Activated CD4-positive, alpha-beta T cell treated with anti-CD3 and anti-CD28 coated beads, Interleukin-2, amount 50 U/mL, for 4 hours (primary cell): ENCODE results near the gene TMEM31.
"Not testable (repeated sequence)": the region's sequence is repeated elsewhere in the genome, so short reads cannot be mapped to it uniquely, and the experiment has no call there.

Experiments used
- DNase-seq, 2 experiments: peaks; one replicate each; pipeline ENCODE4 v3.0.0-alpha.2; 2020

TMEM31 gene

DNA sequence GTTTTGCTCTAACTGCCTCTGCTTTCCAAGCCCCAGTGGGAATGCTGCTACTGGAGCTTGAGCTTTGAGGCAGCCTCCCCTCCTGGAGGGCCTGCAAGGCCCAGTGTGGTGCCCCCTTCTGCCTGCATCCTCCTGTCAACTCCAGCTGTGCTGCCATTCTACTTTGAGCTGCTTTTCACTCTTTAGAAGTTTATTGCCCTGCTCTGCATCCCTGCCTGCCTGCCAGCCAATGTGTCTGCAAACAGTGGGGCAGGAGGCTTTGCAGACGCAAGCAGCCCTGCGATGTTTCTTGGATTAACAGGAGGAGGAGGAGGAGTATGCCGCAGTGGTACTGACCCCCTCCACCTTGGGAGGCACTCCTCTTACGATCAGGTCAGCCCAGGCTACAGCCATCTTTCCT lies 16.4 kb downstream of the TMEM31 start:
- DNase-seq, result no peak

DNA sequence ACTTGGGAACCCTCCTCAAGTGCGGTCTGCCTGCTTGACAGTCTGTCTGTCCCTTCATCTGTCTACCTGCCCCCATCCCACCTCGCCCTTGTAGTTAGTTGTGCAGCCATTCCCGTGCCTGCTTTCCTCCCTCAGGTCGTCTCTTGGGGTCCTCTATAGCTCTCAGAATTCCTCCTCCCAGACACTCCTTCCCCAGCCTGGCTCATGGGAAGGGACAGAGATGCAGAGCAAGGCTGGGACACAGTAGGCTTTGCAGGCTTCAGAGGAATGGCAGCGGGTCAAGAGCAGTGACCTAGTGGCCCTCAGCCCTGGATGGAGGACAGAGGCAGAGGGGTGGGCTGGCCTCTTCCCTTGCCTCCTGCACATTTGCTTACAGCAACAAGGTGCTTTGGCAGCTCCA lies 18.3 kb downstream of the TMEM31 start:
- DNase-seq, result no peak

DNA sequence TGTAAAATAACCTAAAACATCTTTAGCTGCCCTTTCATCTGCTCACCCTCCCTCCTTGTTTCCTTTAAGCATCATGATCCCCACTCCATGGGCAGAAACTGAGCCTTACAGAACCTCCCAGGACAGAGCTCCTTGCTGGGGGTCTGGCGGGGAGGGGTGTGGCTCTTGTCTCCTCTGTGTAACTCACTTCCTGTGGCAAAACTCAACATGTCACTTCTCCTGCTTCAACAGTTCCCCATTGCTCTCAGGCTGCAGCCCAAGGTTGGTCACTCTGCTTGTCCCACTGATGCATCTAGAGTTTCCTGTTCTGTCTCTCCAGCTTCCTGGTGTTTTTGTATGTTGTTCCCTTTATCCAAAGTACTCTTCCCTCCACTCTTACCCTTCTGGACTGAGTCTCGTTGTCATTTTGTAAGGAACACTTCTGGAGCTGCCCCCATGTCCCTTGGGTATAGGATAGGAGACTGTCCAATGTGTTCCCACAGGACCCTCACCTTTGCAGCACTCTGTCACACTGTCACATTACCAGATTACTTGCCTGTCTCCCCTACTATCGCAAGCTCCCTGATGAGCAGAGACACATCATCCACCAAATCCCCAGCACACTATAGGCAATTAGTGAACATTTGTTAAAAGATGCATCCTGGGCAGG lies 19.6 kb downstream of the TMEM31 start:
- no peak for DNase-seq

DNA sequence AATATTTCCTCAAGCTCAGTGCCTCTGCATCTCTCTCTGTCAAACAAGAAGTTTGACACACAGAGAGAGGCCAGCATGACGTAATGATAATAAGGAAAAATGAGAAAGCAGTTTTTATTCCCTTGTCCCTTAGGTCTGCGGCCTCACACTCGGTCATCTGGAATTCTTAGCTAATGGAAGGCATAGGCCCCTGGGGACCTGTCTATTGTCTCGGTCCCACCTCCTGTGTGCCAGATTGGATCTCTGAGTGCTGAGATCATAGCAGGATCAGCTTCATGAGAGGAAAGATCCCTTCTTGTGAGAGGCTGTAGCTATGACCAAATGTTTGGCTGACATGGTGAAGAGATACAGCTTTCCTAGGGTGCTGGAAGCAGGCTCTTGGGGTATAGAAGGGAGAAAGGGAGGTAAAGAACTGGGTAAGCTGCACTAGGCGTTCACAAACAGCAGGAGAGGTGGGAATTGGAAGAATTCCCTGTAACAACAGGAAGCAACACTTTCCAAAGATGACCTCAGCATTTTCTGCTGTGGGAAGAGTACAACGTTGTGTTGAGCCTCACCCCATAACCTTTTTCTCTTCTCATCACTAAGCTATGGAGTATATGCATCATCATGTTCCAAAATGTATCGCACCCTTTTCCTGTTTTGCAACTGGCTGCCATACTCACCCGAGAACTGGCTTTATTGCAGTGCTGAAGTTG lies 20.2 kb downstream of the TMEM31 start:
- no peak for DNase-seq

DNA sequence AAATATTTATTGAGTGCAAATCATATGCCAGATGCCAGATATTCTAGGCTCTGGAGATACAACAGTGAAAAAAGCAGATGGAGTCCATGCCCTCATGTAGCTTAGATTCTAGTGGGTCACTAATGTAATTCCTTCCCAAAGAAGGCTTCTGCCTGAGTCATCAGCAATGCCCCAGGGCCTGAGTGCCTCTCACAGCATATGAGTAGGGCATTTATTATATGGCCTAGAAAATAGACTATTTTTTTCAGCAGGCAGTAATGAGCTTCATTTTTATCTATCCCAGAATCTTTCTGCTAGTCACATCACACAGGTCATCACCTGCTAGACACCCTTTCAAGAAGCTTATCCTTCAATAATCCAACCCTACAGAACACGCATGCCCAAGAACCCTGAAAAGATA lies 22.3 kb downstream of the TMEM31 start:
- DNase-seq, result no peak

DNA sequence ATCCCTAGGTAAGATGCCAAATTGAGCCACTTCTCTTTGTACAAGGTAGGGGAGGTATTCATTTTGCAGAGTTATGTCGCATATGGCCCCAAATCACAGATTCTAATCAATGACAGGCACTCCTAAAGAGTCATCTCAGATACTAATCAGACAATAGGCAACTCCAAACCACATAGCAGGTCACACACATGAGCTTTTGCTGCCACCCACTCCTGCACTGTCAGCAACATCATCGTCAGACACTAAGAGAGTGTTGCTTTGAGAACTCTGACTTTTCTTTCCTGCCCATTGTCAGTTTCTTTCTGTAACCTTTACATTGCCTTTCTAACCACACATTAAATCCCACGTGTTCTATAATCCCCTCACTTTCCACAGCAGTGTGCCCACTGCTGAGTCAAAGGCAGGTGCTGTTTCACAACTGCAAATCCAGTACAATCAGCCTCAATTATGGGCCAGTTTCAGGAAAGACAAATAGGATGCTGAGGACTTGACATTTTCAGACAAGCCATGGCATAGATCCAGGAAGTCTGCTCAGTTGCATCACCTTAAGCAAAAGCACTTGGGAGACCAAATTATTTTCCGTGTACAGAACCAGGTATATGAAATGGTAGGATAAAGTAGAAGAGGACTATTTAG lies 23.5 kb downstream of the TMEM31 start:
- DNase-seq, result no peak

DNA sequence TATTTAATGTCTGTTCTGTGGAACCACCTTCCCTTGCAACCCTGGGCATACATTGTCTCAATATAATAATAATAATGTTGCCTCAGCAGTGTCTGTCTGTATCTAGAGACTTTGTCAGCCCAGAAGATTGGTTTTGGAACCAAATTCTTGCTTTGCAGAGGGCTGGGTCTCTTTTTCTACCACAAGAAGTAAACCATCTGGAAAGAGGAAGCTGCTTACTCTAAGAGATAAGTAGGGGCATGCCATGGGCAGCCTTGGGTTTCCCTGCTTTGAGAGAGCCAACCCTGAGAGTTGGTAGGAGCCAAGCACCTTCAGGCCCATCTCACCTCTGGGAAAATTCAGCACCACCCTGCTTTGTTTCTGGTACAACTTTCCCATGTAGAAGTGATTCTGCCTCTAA lies 27.0 kb downstream of the TMEM31 start:
- DNase-seq, result no peak

DNA sequence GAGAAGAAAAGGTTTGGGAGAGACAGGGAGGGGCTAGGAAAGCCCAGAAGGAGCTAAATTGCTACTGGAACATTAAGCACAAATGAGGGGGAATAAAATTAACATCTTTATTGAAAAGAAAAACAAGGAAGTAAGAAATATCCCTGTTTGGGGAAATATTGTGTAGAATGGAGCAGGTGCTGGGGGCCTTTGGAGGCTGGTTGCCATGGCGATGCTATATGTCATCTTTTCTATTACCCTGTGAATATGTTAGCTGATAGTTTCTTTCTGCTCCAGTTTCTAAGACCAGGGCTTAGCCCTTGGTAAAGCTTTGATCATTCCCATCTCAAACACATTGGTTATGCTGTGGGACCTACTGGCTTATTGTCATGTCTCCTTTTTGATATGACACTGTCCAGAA lies 28.7 kb downstream of the TMEM31 start:
- no peak for DNase-seq

DNA sequence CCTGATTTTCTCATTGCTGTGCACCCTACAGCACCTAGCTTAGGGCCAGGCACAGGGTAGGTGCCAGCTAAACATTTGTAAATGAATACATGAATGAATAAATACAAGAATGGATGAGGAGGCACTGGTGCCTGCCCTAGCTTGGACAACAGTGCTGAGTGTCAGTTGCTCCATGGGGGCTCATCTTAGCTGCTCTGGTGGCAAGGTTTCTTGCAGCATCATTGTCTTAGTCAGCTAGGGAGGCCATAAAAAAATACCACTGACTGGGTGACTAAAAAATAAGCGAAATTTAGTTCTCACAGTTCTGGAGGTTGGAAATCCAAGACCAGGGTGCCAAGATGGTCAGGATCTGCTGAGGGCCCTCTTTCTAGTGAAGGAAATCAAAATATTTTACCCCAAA lies 31.2 kb downstream of the TMEM31 start:
- DNase-seq, result no peak

DNA sequence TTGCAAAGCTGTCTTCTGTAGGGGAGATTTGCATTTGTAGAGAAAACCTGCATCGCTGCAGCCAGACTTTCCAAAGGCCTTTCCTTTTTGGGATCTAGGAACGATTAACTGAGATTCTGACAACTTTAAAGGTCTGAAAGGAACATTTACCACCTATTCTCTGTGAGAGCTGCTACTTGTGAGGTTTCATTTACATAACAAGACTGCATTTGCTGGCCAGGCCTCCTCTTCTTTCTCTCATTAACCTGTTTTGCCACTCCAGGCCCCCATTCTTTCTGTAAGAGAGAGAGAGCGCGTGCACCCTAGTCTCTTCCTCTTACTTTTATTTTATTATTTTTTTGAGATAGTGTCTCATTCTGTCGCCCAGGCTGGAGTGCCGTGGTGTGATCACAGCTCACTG lies 31.6 kb downstream of the TMEM31 start:
- DNase-seq, result no peak

DNA sequence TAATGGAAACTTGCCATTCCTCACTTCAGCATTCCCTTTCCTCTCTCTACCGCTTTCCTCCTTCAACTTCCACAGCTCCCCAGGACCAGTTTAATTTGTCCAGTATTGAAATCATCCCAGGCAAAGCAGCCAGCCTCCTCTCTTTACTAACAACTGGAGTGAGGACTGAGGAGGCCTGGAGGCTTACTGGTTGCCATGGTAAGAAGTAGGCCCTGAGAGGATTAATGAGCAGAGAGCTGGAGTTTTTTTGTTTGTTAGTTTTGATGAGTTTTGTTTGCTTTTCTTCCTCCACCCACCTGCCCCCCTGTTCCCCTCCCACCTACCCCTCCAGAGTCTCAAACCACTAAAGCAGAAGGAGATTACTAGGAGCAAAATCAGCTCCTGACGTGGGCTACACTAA lies 36.5 kb downstream of the TMEM31 start:
- no peak for DNase-seq

DNA sequence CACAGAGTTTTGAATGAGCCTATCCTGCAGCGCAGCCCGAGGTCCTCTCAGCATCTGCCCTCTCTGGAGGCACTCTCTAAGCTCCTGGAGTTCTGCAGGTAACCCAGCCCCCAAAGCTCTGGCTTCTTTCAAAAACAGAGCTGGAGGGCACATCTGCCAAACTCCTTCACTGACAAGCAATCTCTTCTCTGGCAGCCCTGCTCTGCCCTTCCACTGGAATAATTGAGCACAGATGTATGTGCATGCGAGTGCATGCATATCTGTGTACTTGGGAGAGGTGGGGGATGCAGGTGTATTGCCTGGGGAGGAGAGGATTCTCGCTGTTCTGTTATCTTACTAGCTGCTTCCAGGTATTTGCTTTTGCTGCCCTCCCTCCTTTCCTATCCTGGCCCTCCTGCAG lies 43.7 kb downstream of the TMEM31 start:
- no peak for DNase-seq

DNA sequence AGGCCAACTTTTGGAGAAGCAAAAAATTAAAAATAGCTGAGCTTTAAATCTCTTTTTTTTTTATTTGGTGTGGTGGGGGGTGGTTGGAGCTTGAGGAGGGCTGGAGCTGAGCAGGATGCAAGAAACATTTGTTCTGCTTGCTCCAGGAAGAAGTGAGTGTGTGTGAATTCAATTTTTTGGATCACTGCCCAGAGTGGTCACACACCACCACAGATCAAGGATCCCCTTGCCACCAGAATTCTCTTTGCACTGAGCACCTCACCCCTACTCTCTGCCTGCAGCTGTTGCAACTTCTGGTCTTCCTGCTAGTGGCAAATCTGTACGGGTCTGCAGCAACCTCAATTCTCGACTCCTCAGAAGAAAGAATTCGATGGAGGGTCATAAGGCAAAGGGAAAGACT lies 46.0 kb downstream of the TMEM31 start:
- DNase-seq, result no peak

DNA sequence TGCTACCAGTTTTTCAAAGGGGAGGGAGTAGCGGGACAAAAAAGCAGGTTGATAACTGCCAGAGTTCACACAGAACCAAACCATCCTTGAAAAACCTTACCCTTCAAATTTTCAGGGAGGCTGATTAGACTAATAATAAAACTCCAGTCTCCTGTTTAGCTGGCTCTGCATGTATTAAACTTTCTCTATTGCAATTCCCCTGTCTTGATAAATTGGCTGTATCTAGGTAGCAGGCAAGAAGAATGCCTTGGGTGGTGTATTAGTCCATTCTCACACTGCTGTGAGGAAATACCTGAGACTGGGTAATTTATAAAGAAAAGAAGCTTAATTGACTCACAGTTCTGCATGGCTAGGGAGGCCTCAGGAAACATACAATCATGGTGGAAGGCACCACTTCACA lies 47.8 kb downstream of the TMEM31 start:
- DNase-seq, result no peak

DNA sequence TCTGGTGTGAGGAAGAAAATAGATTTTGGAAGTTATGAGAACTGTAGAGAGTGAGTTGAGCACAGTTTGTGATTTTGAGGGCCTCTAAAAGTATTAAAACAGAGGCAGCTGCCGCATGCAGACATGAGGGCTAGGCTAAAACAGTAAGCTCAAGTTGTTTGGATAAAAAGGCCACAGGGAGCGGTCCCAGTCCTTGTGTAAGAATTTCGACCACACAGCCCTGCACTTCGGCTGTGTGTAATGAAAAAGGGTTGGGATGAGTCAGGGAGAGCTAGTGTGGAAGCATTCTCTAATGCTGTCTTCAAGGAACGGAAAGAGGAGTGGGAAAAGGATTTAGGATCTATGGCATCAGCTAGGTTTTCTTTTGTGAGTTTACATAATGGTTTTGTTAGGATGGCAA lies 52.8 kb downstream of the TMEM31 start:
- not testable (repeated sequence) for DNase-seq
